Hematopoietic multipotent progenitor cell treated with erythropoietin and hydrocortisone succinate and interleukin-3 and kit ligand, for 15 days (in vitro differentiated cells): ENCODE data around the gene NPAS2.
A peak's percentile ranks its signal among the peaks of the same experiment; 100 is the strongest.

ENCODE experiments used
- DNase-seq: peaks from one replicate; pipeline ENCODE4 v3.0.0-alpha.2; 2015; ENCODE audit warnings: low spot score

Gene NPAS2

GRCh38 chr2:100882645-100883613 is 63.0 kb downstream of the NPAS2 start:
- no peak for DNase-seq

DNA sequence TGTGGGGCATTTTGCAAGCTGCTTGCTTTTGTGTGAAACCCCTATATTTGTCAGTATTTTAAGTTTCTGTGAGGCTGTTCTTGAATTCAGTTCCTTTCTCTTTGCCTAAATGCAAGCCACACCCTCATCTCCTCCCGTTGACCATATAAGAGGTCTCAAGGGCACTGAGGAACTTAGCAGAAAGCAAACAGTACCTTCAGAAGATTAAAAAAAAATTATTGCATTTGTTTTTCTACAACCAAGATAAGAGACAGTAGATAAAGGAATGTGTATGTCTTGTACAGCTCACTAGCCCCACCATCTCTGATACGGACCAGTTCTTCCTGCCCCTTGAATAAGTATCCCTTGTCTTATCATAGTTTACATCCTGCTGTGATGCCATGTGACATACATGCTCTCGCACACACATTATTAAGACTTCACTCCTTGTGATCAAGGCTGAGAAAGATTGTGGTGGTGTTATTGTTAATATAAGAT is 64.2 kb downstream of the NPAS2 start:
- DNase-seq = no peak

DNA sequence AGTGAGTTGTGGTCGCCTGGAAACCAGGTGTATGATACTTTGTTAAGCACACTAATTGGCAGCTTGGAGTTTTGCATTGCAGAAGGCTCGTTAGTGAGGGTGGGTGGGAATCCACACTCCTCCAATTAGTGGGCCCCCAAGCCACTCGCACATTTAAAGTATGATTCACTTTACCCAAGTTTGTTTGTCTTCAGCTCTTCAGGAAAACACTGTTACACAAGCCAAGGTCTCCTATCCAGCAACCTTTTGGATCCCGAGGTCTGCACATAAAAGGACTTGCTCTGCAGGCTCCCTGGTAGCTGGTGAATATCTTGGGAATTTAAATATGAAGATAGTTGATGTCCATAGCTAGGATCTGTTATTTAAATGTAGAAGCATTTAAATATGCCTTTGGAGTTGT is 66.1 kb downstream of the NPAS2 start:
- DNase-seq = no peak

- no peak for DNase-seq
Measured at GRCh38 chr2:100887039-100887578, 67.2 kb downstream of the NPAS2 start.

GRCh38 chr2:100887713-100888495 is 68.0 kb downstream of the NPAS2 start:
- DNase-seq = no peak

- no peak for DNase-seq
Measured at GRCh38 chr2:100888601-100889000, 68.7 kb downstream of the NPAS2 start.

- no peak for DNase-seq
Measured at GRCh38 chr2:100889286-100889685, 69.3 kb downstream of the NPAS2 start.

GRCh38 chr2:100891906-100892642 is 72.1 kb downstream of the NPAS2 start:
- DNase-seq = peak; percentile 44

- DNase-seq = no peak
Measured at GRCh38 chr2:100893392-100894104, 73.6 kb downstream of the NPAS2 start.

DNA sequence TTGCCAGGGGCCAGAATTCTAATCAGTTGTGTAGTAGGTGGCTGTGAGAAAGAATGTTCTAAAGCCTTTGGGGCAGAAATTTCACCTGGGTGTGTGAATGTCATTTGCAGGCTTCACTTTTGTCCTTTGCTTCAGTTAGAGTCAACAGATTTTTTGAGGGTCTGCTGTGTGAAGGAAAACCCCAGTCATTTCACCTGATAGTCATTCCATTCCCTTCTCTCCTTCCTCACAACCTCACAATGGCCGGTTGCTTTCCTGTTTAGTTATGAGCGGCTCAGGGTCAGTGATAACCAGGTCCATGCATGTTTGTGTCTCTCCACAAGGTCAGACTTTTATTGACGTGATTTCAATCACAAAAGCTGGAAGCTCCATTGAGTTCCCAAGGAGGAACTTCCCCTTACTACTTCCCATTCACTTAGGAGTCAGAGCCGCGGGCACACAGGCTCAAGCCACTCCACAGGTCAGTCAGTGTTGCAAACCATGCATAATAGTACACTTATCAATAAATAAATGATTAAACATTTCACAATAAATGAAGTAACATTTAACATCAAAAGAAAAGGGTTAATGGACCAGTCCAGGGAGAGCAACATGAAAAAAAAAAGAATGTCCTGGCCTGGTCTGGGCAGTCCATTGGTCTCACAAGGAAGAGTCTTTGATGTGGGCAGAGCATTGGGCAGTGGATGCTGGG is 74.3 kb downstream of the NPAS2 start:
- no peak for DNase-seq

DNA sequence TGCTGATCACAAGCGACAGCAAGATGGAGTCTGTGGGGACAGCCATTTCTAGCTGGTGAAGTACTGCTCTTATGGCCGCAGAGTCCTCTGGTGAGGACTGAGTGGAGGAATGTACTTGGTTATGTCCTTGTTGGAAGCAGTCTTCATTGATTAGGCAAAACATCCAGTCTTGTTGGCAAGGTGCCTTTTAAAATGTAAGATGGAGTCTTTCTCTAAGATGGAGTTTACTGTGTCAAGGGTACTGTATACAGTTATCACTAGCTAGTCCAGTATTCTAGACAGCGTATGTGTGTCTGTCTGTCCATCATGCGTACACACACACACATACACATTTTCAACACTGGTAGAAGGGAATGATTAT is 74.8 kb downstream of the NPAS2 start:
- DNase-seq = no peak

- DNase-seq = peak; percentile 55
Measured at GRCh38 chr2:100895402-100895801, 75.5 kb downstream of the NPAS2 start.

GRCh38 chr2:100895934-100896685 is 76.2 kb downstream of the NPAS2 start:
- DNase-seq = no peak

DNA sequence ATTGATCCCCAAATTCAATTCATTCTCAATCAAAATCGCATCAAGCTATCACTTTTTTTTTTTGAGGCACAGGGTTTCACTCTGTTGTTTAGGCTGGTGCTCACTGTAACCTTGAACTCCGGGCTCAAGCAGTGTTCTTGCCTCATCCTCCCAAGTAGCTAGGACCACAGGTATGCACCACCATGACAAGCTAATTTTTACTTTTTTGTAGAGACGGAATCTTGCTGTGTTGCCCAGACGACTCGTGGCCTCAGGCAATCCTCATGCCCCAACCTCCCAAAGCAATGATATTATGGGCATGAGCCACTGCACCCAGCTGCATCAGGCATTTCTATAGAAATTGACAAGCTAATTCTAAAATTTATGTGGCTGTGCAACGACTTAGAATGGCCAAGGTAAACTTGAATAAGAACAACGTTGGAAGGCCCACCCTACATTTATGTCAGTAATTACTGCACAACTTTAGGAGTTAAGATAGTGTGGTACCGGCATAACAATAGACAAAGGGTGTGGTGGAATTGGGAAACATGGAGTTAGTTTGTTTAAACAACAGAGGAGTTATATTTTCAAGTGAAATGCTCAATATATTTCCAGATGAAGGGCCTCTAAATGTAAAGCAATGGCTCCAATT is 78.2 kb downstream of the NPAS2 start:
- no peak for DNase-seq

GRCh38 chr2:100900156-100900795 is 80.3 kb downstream of the NPAS2 start:
- DNase-seq = no peak

DNA sequence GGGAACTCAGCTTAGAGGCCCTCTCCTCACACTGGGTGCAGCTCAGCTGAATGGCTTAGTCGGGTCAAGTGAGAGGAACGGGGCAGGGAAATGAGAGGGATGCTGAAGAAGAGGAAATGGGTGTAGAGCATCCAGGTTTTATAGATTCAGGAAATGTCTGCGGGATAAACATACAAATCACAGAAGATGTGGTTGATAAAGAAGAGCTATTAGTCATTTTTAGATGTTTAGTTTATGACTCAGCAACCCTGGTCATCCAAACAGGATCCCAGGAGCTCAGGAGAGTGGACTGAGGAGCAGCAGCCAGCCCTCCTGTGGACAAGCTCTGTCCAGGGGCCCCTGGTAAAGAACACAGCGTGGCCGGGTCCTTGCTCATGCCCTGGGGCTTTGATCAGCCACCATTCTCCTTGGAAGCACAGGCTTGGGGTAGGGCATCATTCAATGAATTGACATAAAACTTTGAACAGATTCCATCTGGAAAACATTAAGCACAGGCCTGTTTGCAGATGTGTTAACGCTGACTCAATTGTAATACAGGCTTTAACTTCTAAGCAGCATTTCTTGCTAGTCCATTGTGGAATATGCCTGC is 83.0 kb downstream of the NPAS2 start:
- no peak for DNase-seq

- no peak for DNase-seq
Measured at GRCh38 chr2:100903534-100904258, 83.8 kb downstream of the NPAS2 start.
